Keratinocyte (primary cell): ENCODE measurements around the gene SEC24C. TPM values are rescaled to one million over a fixed set of nuclear protein-coding genes. Genes with fewer than 3 reads are reported as not detected.

ENCODE experiments used
- DNase-seq: peaks from one replicate; pipeline ENCODE4 v3.0.0-alpha.2; 2011; ENCODE audit warnings: low read depth, missing footprints, low spot score
- FAIRE-seq: peaks from 2 replicates; lab custom pipeline; 2011; peaks lifted over from hg19 to GRCh38; lab: Jason Lieb, UNC
- H2AFZ ChIP-seq: 2 replicates; pipeline ENCODE4 v1.6.0; 2012; ENCODE audit warnings: low read length, control low read depth, inconsistent platforms; ENCODE audit not compliant: control insufficient read depth
- H3K27ac ChIP-seq: 2 replicates; pipeline ENCODE4 v1.5.1; 2011; ENCODE audit warnings: low read length; ENCODE audit not compliant: control insufficient read depth, insufficient read depth
- H3K27me3 ChIP-seq: 3 replicates; pipeline ENCODE4 v1.6.0; 2011; ENCODE audit warnings: low read length; ENCODE audit not compliant: control insufficient read depth, insufficient read depth; ENCODE audit errors: extremely low read depth
- H3K36me3 ChIP-seq, 2 experiments: 2 replicates in 1 of 2; 3 replicates in 1 of 2; pipeline ENCODE4 v1.5.1; 2011; ENCODE audit warnings: low read length in 2 of 2, mild to moderate bottlenecking in 1 of 2; ENCODE audit not compliant: control insufficient read depth in 2 of 2, insufficient read depth in 2 of 2; ENCODE audit errors: extremely low read depth in 1 of 2
- H3K4me1 ChIP-seq: 3 replicates; pipeline ENCODE4 v1.5.1; 2011; ENCODE audit warnings: low read length; ENCODE audit not compliant: control insufficient read depth, insufficient read depth; ENCODE audit errors: extremely low read depth
- H3K4me2 ChIP-seq: 3 replicates; pipeline ENCODE4 v1.6.0; 2011; ENCODE audit warnings: low read depth, low read length; ENCODE audit not compliant: control insufficient read depth, insufficient read depth; ENCODE audit errors: extremely low read depth
- H3K4me3 ChIP-seq, 3 experiments: fragments of 200-600 bp in 1 of 3; sonication (generic) in 1 of 3; 2 replicates in 2 of 3; 3 replicates in 1 of 3; pipeline ENCODE4 v1.5.1; 2011 to 2016; ENCODE audit warnings: low read length in 3 of 3, mild to moderate bottlenecking in 3 of 3, control low read depth in 2 of 3, inconsistent platforms in 1 of 3, low read depth in 1 of 3, mixed read lengths in 1 of 3, mixed run types in 1 of 3, moderate library complexity in 1 of 3; ENCODE audit not compliant: control insufficient read depth in 2 of 3, insufficient read depth in 2 of 3; ENCODE audit errors: extremely low read depth in 1 of 3
- H3K79me2 ChIP-seq: 2 replicates; pipeline ENCODE4 v1.6.0; 2012; ENCODE audit warnings: low read length; ENCODE audit not compliant: control insufficient read depth, insufficient read depth
- H3K9ac ChIP-seq: 3 replicates; pipeline ENCODE4 v1.6.0; 2011; ENCODE audit warnings: low read length; ENCODE audit not compliant: control insufficient read depth, insufficient read depth; ENCODE audit errors: extremely low read depth
- H3K9me1 ChIP-seq: 3 replicates; pipeline ENCODE4 v1.6.0; 2011; ENCODE audit warnings: low read length; ENCODE audit not compliant: control insufficient read depth, insufficient read depth; ENCODE audit errors: extremely low read depth
- H3K9me3 ChIP-seq: 2 replicates; pipeline ENCODE4 v1.5.1; 2012; ENCODE audit warnings: low read depth, low read length; ENCODE audit not compliant: control insufficient read depth
- H4K20me1 ChIP-seq: 3 replicates; pipeline ENCODE4 v1.6.0; 2011; ENCODE audit warnings: low read length; ENCODE audit not compliant: control insufficient read depth, insufficient read depth; ENCODE audit errors: extremely low read depth
- CTCF ChIP-seq, 3 experiments: IDR thresholded peaks in 1 of 3; conservative IDR thresholded peaks in 1 of 3; optimal IDR thresholded peaks in 1 of 3; 2 replicates in 2 of 3; 3 replicates in 1 of 3; pipeline versions ENCODE3 to v1.5.1; 2011; ENCODE audit warnings: low read length in 3 of 3, mild to moderate bottlenecking in 3 of 3, moderate library complexity in 2 of 3, control low read depth in 1 of 3, inconsistent platforms in 1 of 3; ENCODE audit not compliant: insufficient read depth in 2 of 3; ENCODE audit errors: extremely low read depth in 1 of 3
- EZH2 ChIP-seq: IDR thresholded peaks from one replicate; pipeline ENCODE4 v1.6.1; 2012; ENCODE audit warnings: inconsistent platforms, mild to moderate bottlenecking, low read length, moderate library complexity
- dilution Hi-C: fragments of 300-500 bp; cut with MboI; formaldehyde crosslinking; loops from one replicate; pipeline ENCODE4 v1.7.0; 2020; ENCODE audit warnings: low sequenced_read_pairs; ENCODE audit not compliant: extremely low pct_ligation_motif_present
- polyA plus RNA-seq, 5 experiments: library from polyadenylated mRNA; depleted of rRNA in 3 of 5; stranded (reverse) in 3 of 5; stranded (forward) in 1 of 5; unstranded in 1 of 5; fragments of >200 nt; gene quantifications; 1 replicate in 1 of 5; 2 replicates in 3 of 5; 3 replicates in 1 of 5; pipeline versions ENCODE4 v1.2.1 to v1.2.3, GENCODE V29; 2011 to 2012; ENCODE audit warnings: missing spikeins in 2 of 5, low read depth in 1 of 5, low replicate concordance in 1 of 5

The SEC24C gene
- polyA plus RNA-seq, 1 donor (not counting 4 experiments of a cell fraction or from before 2014, with no cell fraction given), result 65.3 TPM

GRCh38 chr10:73730153-73730906 lies 13.8 kb upstream of the SEC24C start:
- no peaks in the 10 kb centered on the region for H4K20me1 ChIP-seq
- H2AFZ ChIP-seq, result peak overlapping the region; percentile 98
- no peak for TF ChIP-seq EZH2
- no peak for TF ChIP-seq CTCF (optimal IDR thresholded peaks at IDR 0.05 in 1 of 3, IDR thresholded peaks at IDR 0.05 in 1 of 3, conservative IDR thresholded peaks at IDR 0.05 in 1 of 3; ENCODE audit: extremely low read depth in 1 of 3, insufficient read depth in 2 of 3, low read length in 3 of 3)
- FAIRE-seq, result no peak
- H3K9ac ChIP-seq, result peak overlapping the region; percentile 93
- H3K4me1 ChIP-seq, result peaks cover 2% of the 10 kb centered on the region
- dilution Hi-C loops, result no loop called here
- peaks cover 33% of the 10 kb centered on the region for H3K79me2 ChIP-seq
- H3K9me3 ChIP-seq, result no peaks in the 10 kb centered on the region
- H3K36me3 ChIP-seq, result peaks cover 5 to 8% of the 10 kb centered on the region in 2 experiments
- no peak for DNase-seq
- H3K4me3 ChIP-seq, result peak overlapping the region; percentile 79 to 87 (median 83)
- peak overlapping the region; percentile 87 for H3K27ac ChIP-seq
- H3K4me2 ChIP-seq, result peak overlapping the region; percentile 96
- H3K27me3 ChIP-seq, result no peaks in the 10 kb centered on the region
- H3K9me1 ChIP-seq, result no peaks in the 10 kb centered on the region

DNA sequence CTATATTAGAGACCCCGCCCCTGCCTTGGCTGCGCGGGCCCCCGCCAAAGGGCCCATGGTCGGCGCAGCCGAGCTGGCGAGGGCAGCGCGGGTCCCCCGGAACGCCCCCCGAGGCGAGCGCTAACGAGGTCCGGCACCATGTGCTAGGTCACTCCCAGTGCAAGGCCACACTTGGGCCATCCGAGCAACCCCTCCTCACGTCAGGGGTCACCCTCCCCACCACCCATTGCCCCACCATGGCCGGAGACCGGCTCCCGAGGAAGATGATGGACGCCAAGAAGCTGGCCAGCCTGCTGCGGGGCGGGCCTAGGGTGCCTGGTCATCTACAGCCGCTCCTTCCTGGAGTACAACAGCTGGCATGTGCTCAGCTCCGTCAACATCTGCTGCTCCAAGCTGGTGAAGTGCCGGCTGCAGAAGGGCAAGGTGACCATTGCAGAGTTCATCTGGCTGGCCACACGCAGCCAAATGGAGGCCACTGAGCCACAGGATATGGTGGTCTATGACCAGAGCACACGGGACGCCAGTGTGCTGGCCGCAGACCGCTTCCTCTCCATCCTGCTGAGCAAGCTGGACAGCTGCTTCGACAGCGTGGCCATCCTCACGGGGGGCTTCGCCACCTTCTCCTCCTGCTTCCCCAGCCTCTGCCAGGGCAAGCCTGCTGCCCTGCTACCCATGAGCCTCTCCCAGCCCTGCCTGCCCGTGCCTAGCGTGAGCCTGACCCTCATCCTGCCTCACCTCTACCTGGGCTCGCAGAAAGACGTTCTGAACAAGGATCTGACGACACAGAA lies 12.4 kb upstream of the SEC24C start:
- H3K4me2 ChIP-seq, result peak overlapping the region; percentile 96
- DNase-seq (no peak), FAIRE-seq (no peak)
- no peak for TF ChIP-seq EZH2
- no peak for TF ChIP-seq CTCF (optimal IDR thresholded peaks at IDR 0.05 in 1 of 3, IDR thresholded peaks at IDR 0.05 in 1 of 3, conservative IDR thresholded peaks at IDR 0.05 in 1 of 3; ENCODE audit: extremely low read depth in 1 of 3, insufficient read depth in 2 of 3, low read length in 3 of 3)
- H3K9ac ChIP-seq, result peak overlapping the region; percentile 93
- no peaks in the 10 kb centered on the region for H3K9me1 ChIP-seq
- no peaks in the 10 kb centered on the region for H4K20me1 ChIP-seq
- H2AFZ ChIP-seq, result no peak overlapping the region
- H3K27me3 ChIP-seq, result no peaks in the 10 kb centered on the region
- no peak overlapping the region for H3K27ac ChIP-seq
- H3K36me3 ChIP-seq, result peaks cover 4 to 6% of the 10 kb centered on the region in 2 experiments
- H3K4me3 ChIP-seq, result no peak overlapping the region
- no peaks in the 10 kb centered on the region for H3K9me3 ChIP-seq
- H3K4me1 ChIP-seq, result peaks cover 2% of the 10 kb centered on the region
- peaks cover 33% of the 10 kb centered on the region for H3K79me2 ChIP-seq
- dilution Hi-C loops, result no loop called here
